Dendritic cell treated with granulocyte-macrophage colony-stimulating factor and Interleukin-4, amounts not matched to agents 40 ng/mL and 50 ng/mL, for 4 days (primary cell): Measurements from ENCODE around the gene PIH1D1.

Experiments
- H3K27ac Mint-ChIP-seq: one replicate; pipeline ENCODE4 v1.8.0; 2022; ENCODE audit warnings: mild to moderate bottlenecking, mixed read lengths
- H3K27me3 Mint-ChIP-seq: one replicate; pipeline ENCODE4 v1.8.0; 2022; ENCODE audit warnings: mild to moderate bottlenecking, mixed read lengths
- H3K36me3 Mint-ChIP-seq: one replicate; pipeline ENCODE4 v1.8.0; 2022; ENCODE audit warnings: low read depth, mixed read lengths
- H3K4me1 Mint-ChIP-seq: one replicate; pipeline ENCODE4 v1.8.0; 2022; ENCODE audit warnings: low read depth, mixed read lengths
- H3K4me3 Mint-ChIP-seq: one replicate; pipeline ENCODE4 v1.8.0; 2022; ENCODE audit warnings: mild to moderate bottlenecking, moderate library complexity, mixed read lengths
- H3K9me3 Mint-ChIP-seq: one replicate; pipeline ENCODE4 v1.8.0; 2022; ENCODE audit warnings: mixed read lengths
- intact Hi-C: fragments of 100-400 bp; cut with micrococcal nuclease; formaldehyde crosslinking; loops from one replicate; pipeline ENCODE4 v1.15.0; 2022

PIH1D1 gene

GRCh38 chr19:49400029-49400428, 51.6 kb downstream of the PIH1D1 start:
- Mint-ChIP-seq H3K27ac (no peak overlapping the region), H3K4me3 (no peak overlapping the region), H3K9me3 (no peaks in the 10 kb centered on the region), H3K4me1 (peaks cover 7% of the 10 kb centered on the region), H3K27me3 (peaks cover 13% of the 10 kb centered on the region), H3K36me3 (no peaks in the 10 kb centered on the region)
- intact Hi-C loops: no loop called here

GRCh38 chr19:49398931-49399330, 52.7 kb downstream of the PIH1D1 start:
- Mint-ChIP-seq H3K4me1 (peaks cover 7% of the 10 kb centered on the region), H3K27me3 (peaks cover 19% of the 10 kb centered on the region), H3K9me3 (no peaks in the 10 kb centered on the region), H3K27ac (no peak overlapping the region), H3K36me3 (no peaks in the 10 kb centered on the region), H3K4me3 (no peak overlapping the region)
- intact Hi-C loops: no loop called here

- Mint-ChIP-seq H3K36me3 (no peaks in the 10 kb centered on the region), H3K4me3 (no peak overlapping the region), H3K27me3 (peaks cover 20% of the 10 kb centered on the region), H3K27ac (no peak overlapping the region), H3K9me3 (no peaks in the 10 kb centered on the region), H3K4me1 (peaks cover 7% of the 10 kb centered on the region)
- intact Hi-C loops: no loop called here
Observed at GRCh38 chr19:49398001-49398615, 53.5 kb downstream of the PIH1D1 start.

GRCh38 chr19:49396738-49397505, 54.7 kb downstream of the PIH1D1 start:
- Mint-ChIP-seq H3K27ac (no peak overlapping the region), H3K4me3 (no peak overlapping the region), H3K27me3 (peaks cover 29% of the 10 kb centered on the region), H3K9me3 (no peaks in the 10 kb centered on the region), H3K36me3 (no peaks in the 10 kb centered on the region), H3K4me1 (peaks cover 10% of the 10 kb centered on the region)
- intact Hi-C loops: no loop called here
